PC-9 (cell line): Measurements from ENCODE around the gene ANKRD60.

ENCODE experiments used
- EZH2 ChIP-seq: fragments of 200-600 bp; sonication (generic); IDR thresholded peaks from 2 replicates; pipeline ENCODE4 v1.8.0; 2017; ENCODE audit warnings: antibody characterized with exemption, low read depth
- TF ChIP-seq, protein P1 (sequence below): fragments of 200-600 bp; sonication (generic); conservative IDR thresholded peaks from 2 replicates; pipeline ENCODE4 v1.6.1; 2017; ENCODE audit warnings: mixed run types, antibody characterized with exemption, mild to moderate bottlenecking, moderate library complexity

DNA sequence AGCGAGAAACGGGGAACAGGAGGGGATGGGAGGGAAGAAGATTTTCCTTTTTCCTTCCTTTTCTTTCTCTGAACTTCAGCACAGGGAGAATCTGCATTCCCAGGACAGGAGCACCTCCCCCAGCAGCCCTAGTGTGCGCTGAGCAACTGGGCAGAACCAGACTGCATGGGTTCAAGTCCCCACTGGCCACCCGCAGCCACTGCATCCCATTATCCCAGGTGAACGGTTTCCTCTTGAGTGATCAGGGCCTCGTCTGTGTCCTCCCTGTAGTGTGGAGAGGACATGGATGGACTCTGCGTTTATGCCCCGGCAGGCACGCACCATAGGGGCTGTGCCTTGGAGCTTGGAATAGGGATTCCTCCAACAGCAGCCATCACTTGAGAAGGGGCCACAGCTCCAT lies 53.0 kb downstream of the ANKRD60 start:
- TF ChIP-seq, protein P1, sequence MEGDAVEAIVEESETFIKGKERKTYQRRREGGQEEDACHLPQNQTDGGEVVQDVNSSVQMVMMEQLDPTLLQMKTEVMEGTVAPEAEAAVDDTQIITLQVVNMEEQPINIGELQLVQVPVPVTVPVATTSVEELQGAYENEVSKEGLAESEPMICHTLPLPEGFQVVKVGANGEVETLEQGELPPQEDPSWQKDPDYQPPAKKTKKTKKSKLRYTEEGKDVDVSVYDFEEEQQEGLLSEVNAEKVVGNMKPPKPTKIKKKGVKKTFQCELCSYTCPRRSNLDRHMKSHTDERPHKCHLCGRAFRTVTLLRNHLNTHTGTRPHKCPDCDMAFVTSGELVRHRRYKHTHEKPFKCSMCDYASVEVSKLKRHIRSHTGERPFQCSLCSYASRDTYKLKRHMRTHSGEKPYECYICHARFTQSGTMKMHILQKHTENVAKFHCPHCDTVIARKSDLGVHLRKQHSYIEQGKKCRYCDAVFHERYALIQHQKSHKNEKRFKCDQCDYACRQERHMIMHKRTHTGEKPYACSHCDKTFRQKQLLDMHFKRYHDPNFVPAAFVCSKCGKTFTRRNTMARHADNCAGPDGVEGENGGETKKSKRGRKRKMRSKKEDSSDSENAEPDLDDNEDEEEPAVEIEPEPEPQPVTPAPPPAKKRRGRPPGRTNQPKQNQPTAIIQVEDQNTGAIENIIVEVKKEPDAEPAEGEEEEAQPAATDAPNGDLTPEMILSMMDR, result no peak
- TF ChIP-seq EZH2, result no peak
